AG08395 (cell line): Measurements from ENCODE around the gene ABCA13.
A peak's percentile ranks its signal among the peaks of the same experiment; 100 is the strongest.

Source experiments
- DNase-seq: peaks from one replicate; pipeline ENCODE4 v3.0.0; 2012; ENCODE audit warnings: mixed read lengths, low spot score

Gene ABCA13

DNA sequence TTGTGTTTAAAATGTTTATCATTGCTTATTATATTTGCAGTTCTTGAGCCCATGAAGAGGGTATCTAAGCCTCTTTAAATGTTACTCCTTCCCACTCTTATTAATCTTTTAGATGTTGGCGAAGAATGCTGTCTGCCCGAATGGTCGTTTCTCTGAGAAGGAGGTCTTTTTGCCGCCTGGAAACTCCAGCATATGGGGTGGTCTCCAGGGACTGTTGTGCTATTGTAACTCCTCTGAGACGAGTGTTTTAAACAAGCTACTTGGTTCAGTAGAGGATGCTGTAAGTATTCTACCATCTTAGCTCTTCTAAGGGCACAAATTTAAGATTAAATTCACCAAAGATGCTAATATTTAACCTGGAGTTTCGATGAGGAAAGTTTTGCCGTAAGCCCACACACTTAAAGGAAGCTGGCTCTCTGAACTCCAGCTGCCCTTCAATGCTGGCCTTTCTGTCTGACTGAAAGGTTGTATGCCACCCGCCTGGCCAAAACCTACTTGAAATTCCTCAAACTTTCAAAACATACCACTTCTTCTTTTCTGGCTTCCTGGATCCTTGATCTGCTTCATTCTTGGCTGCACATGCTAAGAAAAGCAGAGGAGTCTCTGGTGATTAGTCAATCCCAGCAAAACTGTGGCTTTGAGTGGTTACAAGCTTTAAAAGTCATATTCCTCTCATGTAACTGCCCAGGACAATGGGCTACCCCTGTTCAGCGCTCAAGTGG is 74.7 kb downstream of the ABCA13 start:
- no peak for DNase-seq

DNA sequence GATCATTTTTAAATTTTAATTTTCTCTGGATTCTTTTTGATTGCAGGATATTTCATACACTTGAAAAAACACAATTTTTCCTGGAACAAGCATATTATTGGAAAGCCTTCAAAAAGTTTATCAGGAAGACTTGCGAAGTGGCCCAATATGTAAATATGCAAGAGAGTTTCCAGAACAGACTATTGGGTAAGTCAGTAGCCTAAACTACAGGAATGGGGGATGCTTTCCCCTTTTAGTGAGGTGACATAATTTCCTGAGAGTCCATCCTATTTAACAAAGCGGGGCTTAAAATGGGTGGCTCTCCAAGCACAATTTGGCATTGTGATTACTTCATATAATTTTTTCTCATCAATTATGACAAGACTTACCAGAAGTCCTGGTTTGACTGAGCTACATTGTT is 77.9 kb downstream of the ABCA13 start:
- no peak for DNase-seq

DNA sequence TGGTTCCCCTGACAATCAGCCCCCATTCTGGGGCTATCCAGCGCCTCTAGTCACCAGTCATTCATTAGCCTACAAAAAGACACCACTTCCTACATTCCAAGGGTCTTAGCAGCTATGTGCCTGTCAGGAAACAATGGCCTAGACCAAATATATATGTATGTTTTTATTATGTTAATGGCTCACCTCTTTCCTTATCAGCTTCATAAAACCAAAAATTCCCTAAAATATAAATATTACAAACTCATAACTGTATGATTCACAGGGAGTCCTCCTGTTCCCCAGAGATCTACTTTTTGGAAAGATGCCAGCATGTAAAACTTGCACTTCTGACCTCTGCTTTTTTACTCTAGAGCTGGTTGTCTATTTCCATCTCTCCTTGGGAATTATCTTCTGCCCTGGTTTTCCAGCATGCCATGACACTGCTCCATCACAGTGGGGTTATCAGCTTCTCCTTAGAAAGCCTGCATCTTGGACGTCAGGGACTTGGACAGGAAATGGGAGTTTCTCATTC is 79.2 kb downstream of the ABCA13 start:
- no peak for DNase-seq

DNA sequence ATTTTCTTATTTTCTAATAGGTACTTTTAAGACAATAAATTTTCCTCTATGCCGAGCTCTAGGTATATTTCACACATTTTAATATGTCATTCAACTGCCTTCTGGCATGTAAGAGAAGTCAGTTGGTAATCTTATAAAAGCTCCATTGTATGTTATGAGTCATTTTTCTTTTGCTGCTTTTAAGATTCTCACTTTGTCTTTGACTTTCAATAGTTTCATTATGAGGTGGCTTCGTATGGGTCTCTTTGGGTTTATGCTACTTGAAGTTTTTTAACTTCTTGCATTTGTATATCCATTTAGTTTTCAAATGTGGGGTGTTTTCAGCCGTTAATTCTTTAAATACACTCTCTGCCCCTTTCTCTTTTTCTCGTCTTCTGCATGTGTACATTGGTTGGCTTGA is 80.5 kb downstream of the ABCA13 start:
- no peak for DNase-seq

DNA sequence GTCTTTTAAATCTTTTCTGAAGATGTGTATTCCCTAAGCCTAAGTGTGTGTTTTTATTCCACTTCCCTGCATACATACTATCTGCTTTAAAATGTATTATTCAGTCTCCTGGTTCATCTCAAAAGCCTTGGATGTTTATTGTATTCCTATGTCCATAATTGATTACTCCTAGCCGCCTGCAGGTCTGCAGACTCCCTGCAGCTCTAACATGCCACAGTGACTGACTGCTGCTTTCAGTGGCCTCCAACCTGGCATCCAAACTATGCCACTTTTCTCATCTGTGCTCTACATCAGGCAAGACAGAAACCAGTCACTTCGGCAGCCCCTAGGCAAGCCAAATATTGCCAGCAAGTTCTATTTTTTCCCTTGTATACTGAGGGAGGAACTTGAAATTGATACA is 81.7 kb downstream of the ABCA13 start:
- DNase-seq = no peak

DNA sequence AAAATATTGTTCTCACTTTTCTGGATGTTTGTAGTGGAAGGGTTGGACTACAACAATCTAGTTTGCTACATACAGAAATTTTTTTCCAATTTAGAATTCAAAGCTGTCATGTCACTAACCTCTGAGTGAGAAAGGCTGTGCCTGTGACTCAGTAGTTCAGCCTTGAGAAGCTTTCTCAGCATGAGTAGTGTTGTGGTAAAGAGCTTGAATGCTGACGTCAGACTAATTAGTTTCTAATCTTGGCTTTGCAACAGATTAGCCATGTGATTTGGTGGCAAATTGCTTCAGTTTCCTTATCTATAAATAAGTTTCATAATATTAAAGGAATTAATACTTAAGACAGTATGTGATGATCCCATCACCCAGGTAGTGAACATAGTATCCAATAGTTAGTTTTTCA is 83.8 kb downstream of the ABCA13 start:
- peak; percentile 17 for DNase-seq

DNA sequence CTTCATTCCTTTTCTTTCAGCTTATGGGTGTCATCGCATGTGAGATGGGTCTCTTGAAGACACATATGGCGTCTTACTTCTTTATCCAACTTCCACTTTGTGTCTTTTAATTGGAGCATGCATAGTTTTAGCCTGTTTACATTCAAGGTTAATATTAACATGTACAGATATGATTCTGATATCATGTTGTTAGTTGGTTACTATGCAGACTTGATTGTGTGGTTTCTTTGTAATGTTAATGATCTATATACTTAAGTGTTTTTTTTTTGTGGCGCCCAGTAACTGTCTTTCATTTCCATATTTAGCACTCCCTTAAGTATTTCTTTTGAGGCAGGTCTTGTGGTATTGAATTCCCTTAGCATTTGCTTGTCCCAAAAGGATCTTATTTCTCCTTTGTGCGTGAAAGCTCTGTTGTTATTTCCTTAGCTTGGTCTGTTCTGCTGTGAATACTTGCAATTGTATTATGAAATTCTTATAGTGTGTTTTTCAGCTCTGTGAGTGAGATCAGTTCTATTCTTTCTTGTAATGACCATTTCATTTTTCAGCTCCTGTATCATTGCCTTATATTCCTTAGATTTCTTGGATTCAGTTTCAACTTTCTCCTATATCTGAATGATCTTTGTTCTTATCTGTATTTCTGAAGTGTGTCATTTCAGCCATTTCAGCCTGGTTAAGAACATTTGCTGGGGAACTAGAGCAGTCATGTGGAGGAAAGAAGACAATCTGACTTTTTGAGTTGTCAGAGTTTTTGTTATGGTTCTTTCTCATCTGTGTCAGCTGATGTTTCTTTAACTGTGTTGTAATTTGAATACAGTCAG is 88.4 kb downstream of the ABCA13 start:
- DNase-seq = no peak

DNA sequence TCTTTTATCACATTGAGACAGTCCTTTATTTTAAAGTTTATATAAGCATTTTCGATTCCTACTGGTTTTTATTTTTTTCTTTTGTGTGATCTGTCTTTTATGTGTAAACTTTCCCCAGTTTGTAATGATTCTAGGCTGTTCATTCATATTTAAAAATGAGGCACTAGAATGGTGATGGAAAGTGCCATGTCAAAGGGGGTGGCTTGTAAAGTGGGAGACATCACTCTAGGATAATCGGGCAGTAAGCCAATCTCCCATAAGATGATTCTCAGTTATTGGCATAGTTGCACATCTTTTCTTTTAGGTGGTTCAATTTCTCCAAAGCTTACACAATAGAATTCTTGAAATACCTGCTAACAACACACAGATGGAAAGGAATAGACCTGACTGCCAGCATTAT is 90.4 kb downstream of the ABCA13 start:
- no peak for DNase-seq

DNA sequence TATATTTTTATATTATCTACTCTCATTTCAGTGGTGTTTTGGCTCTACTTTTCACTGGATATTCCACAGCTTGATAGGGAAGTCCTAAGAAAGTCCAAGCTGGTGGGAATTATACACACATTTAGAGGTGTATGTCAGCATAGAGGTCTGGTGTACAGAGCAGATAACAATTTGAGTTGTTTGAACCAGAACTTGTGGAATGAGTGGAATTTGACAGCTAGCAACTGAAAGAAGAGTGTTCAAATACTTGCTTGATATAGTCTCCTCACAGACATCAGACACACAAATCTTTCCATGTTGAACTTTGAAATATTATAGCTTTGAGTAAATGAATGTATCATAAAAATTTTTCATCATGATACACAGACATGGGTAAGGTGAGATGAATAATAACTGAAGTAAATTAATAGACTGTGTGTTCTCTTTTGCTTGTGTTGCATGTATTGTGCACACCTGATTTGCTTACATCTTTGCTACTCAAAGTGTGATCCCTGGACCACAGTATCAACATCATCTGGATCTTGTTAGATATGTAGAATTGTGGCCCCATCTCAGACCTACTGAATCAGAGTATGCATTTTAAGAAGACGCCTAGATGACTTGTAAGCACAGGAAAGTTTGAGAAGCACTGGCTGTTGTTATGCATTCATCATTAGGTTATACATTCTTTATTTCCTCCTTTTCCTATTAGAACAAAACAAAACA is 91.5 kb downstream of the ABCA13 start:
- no peak for DNase-seq

DNA sequence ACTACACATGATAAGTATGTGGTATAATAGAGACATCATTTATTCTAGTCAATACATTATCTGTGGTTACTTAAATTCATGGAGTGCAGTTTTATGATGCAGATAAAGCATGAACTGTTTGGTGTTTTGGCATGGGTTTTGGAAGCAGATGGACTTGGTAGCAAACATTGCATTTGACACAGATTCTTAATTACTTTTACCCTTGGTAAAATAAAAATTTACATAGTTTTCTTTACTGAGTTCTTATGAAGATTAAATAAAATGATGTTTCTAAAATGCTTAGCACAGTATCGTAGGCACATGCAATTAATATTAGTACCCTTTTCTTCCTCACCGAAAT is 92.0 kb downstream of the ABCA13 start:
- DNase-seq = no peak

DNA sequence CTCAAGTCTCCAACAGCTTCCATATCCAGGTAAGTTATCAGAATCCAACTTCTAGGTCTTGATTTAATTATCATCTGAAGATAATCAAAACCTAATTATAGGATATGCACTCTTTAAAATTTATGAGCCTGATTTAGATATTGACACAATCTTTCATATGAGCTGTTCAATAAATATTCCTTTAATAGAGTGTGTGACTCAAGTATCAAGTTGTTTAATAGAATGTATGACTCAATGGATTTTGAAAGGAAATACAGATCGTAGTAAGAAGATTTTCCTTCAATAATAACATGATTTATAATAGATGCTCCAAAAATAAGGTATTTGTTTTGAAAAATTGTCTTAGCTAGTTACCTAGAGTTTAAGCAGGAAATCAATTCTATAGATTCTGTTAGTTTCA is 97.8 kb downstream of the ABCA13 start:
- DNase-seq = no peak

DNA sequence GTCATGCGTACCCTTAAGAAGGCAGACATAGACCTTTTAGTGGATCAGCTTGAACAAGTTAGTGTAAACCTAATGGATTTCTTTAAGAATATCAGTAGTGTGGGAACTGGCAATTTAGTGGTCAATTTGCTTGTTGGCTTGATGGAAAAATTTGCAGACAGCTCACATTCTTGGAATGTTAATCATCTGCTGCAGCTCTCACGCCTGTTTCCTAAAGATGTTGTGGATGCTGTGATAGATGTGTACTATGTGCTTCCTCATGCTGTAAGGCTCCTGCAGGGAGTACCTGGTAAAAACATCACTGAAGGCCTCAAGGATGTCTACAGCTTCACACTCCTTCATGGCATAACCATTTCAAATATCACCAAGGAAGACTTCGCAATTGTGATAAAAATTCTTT is 103.4 kb downstream of the ABCA13 start:
- peak; percentile 8 for DNase-seq

DNA sequence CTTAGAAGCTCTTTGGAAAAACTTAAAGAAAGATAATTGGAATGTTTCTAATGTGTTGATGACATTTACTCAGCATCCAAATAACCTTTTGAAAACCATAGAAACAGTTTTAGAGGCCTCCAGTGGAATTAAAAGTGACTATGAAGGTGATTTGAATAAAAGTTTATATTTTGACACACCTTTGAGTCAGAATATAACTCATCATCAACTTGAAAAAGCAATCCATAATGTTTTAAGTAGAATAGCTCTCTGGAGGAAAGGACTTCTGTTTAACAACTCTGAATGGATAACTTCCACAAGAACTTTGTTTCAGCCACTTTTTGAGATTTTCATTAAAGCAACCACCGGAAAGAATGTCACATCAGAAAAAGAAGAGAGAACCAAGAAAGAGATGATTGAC is 108.2 kb downstream of the ABCA13 start:
- DNase-seq = no peak

DNA sequence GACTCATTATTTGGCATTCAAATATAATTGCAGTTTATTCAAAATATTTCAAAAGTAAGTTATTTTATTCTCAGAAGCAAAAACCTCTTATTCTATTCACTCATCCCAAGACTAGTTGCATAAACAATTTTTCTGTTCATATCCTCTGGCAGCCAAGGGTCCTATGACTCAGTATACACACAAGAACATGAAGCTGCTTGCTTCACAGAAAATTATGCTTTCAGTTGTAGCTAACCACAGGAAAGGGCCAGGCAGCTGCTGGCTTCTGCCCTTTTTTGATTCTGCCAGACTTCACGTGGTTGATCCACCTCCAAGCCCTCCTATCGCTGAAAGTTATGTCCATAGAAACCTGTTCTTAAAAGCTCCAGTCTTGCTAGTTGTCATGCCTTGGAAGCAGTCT is 108.8 kb downstream of the ABCA13 start:
- peak; percentile 34 for DNase-seq

DNA sequence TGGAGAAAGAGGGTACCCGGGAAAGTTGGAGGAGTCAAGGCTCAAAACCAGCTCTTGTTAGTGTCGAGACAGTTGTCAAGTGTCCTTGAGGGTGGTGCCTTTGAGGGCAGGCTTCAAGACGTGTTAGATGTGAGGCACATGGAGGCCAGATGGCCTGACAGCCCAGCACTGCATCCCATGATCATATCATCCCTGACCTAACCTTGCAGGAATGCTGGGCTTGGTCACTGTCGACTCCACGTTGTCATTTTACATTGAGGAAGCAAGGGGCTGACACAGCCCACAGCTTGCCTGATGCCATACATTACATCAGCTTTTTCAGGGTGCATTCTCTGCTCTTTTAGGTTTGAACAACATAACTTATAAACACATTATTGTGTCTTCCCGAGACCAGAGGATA is 114.1 kb downstream of the ABCA13 start:
- DNase-seq = peak; percentile 33

DNA sequence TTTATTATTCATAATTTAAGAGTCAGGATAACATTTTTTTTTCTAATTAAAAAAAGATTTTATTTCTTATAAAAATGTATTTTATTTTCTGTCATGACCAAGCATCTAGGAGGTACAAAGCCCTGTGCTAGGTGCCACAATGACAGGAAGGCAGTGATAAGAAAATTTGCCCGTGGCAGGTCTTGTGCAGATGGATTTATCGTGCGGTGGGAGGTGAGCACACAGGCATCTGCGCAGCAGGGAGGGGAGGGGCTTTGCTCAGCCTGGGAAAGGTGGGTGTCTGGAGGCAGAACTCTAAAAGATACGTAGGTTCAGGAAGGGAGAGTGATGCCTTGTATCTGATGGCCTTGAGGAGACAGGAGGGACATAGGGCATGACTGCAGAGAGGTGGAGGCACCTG is 115.6 kb downstream of the ABCA13 start:
- DNase-seq = no peak

DNA sequence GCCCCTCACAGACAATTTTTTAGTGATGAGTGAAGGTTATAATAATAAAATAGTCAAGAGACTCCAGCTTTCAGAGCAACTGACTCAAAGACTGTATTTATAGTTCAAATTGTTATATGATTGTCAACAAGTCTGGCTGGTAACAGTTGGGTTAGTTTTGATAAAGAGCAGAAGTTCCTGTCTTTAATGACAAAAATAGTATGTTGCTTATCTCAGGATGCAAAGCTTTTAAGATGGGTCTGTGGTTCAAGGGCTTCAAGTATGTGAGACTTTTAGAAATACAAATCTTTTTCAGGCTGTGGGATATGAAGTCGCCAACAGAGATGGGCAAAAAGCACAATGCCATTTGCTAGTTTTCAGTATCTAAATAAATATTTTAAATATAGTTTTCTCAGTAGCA is 118.4 kb downstream of the ABCA13 start:
- no peak for DNase-seq

DNA sequence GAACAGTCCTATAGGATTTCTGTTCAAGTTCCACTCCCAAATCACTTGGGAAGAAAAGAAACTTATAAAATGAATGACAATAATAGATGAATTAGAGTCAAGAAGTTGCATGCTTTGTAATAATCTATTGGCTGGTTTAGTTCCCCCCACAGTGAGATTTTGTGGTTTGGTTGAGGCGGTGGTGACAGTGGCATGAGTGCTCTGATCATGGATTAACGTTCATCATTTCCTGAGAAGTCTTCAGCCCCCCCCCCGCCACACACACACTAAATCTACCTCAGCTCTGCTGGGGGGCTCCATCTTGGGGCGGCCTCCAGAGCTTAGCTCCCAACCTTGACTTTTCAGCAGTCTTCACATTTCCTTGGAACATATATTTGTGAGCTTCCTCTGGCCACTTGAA is 121.7 kb downstream of the ABCA13 start:
- DNase-seq = no peak

DNA sequence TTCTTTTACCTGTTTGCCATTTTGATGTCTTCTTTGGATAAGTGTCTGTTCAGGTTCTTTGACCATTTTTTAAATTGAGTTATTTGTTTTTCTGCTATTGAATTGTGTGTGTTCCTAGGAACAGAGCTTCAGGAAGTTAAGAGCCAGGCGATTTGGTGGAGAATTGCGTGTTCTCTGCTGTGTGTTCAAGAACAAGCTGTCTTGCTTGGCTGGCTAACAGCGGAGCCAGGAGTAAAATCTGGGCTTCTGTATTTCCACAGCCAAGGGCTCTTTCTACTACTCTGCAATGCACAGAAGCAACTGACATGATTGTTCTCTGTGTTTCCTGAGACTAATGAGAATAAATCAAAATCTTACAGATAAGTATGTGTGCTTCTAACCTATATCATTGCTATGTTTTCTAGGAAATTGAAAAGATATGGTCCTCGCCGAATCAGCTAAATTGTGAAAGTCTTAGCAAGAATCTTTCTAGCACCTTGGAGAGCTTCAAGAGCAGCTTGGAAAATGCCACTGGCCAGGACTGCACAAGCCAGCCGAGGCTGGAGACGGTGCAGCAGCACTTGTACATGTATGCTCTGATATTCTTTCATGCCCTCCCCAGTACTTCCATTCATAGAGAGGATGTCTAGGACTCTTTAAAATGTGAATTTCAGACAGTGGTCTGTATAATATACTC is 124.2 kb downstream of the ABCA13 start:
- DNase-seq = no peak

DNA sequence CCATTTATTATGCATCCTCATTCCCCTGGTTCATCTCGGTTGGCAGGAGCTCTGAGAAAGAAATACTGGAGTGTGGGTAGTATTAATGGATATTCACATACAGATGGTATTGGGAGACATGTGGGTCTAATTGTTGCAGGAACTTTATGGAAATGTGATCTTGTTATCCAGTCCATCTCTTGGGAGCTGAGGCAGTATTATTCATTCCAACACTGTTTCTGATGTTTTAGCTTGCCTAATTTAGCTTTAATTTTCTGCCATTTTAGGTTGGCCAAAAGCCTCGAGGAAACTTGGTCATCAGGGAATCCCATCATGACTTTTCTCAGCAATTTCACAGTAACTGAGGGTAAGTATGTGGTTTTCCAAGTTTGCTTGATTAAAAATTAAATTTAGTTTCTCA is 125.7 kb downstream of the ABCA13 start:
- no peak for DNase-seq

DNA sequence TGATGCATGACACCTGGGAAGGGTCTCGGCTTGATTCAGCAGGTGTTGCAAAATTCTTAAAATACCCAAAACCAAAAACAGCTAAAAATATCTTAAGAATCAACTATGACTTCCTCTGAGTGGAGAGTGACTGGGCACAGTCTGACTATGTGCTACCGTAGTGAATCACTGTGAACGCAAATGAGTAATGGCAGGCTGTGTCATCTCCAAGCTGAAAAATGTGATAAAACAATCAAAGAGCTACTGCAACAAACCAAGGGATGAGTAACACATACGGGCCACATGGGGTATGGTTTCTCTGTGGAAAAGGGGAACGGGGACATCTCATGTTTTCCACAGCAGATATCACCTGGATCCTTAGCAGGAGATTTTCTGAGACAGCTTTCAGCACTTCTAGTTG is 127.5 kb downstream of the ABCA13 start:
- DNase-seq = peak; percentile 36

DNA sequence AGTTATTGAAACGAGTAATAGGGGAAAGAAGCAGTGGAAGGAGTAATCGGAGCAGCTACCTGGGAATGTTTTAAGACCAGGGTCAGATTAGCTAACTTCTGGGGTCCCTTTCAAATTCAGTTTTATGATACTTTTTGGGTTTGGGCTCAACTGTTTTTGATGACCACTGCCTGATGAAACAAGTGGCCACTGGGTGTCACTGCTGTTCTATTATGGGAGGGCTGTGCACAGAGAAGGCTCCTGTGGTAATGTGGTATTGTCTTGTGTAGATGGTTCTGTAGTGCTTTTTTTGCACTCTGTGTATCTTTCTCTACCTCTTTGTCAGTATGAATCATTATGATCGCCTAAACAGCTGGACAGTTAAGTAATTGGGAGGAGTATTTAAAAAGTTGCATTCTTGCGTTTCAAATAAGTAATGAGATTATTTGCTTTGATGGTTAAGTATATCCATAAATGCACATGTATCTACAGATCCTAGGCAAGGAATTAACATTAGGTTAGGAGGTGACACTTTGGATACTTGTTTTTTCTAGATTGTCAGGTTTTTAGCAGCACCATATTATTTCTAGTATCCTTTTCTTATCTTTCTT is 128.4 kb downstream of the ABCA13 start:
- DNase-seq = peak; percentile 70
